Right renal pelvis (tissue), 4 donors: Measurements from ENCODE around the gene RPS6KC1. TPM values are rescaled to one million over a fixed set of nuclear protein-coding genes. Genes with fewer than 3 reads are reported as not detected.
"Not testable (repeated sequence)": the region's sequence is repeated elsewhere in the genome, so short reads cannot be mapped to it uniquely, and the experiment has no call there.

Source experiments
- DNase-seq, 4 donors: peaks; one replicate each; pipeline ENCODE4 v3.0.0-alpha.2; 2013; ENCODE audit warnings: low read depth in 4 of 4, low spot score in 3 of 4, missing footprints in 1 of 4
- polyA plus RNA-seq, 4 donors: library from polyadenylated mRNA; unstranded; fragments of 120-200 nt; gene quantifications; one replicate each; pipeline ENCODE4 v1.2.1, GENCODE V29; 2013; ENCODE audit not compliant: insufficient read length in 4 of 4

RPS6KC1 gene
- polyA plus RNA-seq, 4 donors: 22.2 to 26.4 (median 25.4) TPM

DNA sequence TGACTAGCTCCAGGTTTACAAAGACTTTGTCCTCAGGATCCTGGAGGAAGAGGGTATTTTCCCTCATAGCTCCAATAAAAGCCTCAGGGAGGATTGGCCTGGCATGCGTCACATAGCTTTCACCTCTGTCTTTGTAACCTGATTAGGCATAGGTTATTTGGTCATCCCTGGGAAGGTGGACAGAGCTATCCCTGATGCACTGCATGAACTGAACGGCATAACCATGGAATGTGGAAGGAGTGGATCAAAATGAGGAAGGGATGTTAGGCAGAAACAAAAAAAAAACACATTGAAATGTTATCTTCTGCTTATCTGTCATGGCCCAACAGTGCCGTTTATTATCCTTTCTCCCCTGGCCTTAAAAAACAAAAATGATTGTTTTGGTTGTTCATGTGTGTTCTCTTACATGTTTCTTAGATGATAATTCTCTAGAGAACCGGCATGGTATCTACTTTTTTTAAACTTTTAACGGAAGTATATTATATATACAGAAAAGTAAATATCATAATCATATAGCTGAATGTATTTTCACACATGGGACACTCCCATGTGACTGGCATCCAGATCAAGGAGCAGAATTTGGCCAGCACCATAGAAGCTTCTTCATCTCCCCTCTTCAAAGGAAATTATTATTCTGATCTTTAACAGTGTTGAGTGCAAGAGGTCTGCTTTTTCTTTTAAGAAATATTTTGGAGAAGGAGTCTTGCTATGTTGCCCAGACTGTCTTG is 85.3 kb downstream of the RPS6KC1 start:
- DNase-seq: no peak

DNA sequence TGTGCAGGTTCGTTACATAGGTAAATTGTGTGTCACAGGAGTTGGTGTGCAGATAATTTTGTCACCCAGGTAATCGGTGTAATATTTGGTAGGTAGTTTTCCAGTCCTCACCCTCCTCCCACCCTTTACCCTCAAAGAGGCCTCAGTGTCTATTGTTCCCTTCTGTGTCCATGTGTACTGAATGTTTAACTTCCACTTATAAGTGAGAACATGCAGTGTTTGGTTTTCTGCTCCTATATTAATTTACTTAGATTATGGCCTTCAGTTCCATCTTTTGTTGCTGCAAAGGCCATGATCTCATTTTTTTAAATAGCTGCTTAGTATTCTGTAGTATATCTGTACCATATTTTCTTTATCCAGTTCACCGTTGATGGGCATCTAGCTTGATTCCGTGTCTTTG is 87.3 kb downstream of the RPS6KC1 start:
- no peak for DNase-seq

DNA sequence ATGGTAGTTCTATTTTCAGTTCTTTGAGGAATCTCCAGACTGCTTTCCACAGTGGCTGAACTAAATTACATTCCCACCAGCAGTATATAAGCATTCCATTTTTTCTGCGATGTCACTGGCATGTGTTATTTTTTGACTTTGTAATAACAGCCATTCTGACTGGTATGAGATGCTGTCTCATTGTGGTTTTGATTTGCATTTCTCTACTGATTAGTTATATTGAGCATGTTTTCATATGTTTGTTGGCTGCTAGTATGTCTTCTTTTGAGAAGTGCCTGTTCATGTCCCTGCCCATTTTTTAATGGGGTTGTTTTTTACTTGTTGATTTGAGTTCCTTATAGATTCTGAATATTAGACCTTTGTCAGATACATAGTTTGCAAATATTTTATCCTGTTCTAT is 87.9 kb downstream of the RPS6KC1 start:
- DNase-seq: no peak

DNA sequence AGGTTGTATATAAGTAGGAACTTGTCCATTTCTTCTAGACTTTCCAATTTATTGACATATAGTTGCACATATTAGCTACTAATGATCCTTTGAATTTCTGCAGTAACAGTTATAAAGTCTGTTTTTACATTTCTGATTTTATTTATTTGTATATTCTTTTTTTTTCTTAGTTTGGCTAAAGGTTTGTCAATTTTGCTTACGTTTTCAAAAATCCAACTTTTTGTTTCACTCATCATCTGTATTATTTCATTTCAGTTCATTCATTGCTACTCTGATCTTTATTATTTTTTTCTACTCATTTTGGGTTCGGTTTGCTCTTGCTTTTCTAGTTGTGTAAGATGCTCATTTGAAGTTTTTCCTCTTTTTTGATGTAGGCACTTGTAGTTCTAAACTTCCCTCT is 97.9 kb downstream of the RPS6KC1 start:
- DNase-seq: no peak

DNA sequence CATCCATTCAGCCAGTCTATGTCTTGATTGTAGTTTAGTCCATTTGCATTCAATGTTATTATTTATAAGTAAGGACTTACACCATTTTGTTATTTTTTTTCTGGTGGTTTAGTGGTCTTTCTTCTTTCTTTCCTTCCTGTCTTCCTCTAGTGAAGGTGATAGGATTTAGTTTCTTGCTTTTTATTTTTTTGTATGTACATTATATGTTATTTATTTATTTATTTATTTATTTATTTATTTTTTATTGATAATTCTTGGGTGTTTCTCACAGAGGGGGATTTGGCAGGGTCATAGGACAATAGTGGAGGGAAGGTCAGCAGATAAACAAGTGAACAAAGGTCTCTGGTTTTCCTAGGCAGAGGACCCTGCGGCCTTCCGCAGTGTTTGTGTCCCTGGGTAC is 99.0 kb downstream of the RPS6KC1 start:
- DNase-seq: not testable (repeated sequence)

DNA sequence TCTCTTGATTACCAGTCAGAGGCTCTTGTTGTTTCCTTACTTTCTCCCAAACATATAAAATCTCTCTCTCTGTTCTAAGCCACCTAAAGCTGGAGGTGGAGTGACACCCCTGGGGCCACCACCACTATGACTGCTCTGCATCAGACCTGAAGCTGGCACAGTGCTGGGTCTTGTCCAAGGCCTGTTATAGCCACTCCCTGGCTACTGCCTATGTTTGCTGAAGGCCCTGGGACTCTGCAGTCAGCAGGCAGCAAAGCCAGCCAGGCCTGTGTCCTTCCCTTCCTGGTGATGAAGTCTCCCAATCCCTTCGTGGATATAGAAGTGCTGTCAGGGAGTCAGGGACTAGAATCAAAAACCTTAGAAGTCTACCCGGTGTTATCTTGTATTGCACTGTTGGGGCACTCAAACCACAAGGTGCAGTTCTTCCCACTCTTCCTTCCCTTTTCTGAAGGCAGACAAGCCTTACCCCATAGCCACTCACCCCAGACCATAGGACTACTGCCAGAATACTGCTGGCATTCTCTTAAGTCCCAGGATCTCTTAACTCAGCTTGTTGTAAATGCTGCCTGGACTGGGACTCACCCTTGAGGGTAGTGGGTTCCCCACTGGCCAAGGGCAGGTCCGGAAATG is 103.1 kb downstream of the RPS6KC1 start:
- DNase-seq: no peak

DNA sequence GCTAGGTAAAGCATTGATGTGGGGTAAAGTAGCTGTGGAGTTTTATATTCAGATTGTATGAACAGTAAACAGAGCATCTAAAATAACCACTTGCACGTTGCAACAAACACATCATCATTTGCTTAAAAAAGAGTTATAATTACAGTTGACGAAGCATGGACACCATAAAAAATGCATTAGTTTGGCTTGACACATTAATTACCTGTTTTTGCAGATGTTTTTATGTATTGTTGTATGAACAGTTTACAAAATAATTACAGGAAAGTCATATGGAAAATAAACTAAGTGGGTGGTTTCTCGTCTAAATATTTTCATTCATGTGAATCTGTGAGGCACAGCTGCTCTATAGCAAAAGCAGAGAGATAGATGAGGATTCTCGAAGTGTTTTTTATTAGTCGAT is 108.3 kb downstream of the RPS6KC1 start:
- DNase-seq: no peak

DNA sequence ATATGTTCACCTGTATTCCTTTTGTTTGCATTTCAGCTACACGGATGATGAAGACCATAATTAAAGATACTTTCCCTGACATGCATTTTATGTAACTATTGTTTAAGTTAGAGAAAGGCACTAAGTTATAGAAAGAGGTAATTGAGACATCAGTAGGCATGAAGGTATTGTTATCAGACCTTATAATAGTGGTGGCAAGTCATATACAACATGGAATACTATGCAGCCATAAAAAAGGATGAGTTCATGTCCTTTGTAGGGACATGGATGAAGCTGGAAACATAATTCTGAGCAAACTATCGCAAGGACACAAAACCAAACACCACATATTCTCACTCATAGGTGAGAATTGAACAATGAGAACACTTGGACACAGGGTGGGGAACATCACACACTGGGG is 109.4 kb downstream of the RPS6KC1 start:
- not testable (repeated sequence) for DNase-seq

DNA sequence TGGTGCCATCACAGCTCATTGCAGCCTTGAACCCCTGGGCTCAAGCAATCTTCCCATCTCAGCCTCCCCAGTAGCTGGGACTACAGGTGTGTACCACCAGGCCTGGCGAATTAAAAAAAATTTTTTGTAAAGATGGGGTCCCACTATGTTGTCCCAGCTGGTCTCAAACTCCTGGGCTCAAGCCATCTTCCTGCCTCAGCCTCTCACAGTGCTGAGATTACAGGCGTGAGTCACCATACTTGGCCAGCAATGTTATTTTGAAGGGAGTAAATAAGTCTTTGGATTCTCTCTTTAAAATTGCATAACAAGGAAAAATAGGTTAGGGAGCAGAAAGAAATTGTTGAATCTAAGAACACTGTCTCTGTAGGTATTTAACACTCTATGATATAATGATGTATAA is 111.3 kb downstream of the RPS6KC1 start:
- no peak for DNase-seq

DNA sequence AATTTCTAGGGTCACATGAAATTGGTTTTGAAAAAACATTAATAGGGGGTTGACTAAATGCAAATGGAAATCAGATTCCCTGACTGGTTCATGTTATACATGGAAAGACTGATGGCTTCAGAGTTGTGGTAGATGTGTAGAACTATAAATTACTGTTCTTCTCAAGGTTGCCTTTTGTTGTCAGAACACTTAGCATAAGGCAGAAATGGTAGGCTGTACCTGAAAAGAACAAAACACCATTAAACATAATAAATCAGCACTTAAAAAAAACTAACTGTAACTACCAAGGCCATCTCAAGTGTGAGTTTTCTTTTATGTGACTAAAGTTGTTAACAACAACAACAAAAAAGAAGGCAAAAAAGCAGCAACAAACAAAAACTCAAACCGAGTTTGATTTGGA is 111.8 kb downstream of the RPS6KC1 start:
- DNase-seq: no peak

DNA sequence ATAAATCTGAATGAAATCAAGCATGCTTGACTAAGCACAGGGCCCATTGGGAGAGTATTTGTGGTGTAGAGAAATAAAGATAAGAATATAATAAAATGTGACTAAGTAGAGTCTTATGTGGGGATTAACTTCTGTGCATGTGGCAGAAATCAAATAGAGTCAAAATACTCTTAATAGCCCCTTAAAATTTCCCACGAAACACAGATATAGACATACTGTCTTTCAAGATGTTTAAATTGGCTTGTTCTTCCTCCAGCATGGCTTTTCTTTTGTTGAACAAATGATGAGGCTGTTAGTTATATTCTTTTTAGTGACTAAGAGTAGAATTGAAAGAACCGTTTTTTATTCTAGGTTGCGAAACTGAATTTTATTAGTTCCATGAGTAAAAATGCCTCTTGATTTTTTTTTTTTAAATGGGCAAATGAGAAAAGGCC is 112.3 kb downstream of the RPS6KC1 start:
- no peak for DNase-seq

DNA sequence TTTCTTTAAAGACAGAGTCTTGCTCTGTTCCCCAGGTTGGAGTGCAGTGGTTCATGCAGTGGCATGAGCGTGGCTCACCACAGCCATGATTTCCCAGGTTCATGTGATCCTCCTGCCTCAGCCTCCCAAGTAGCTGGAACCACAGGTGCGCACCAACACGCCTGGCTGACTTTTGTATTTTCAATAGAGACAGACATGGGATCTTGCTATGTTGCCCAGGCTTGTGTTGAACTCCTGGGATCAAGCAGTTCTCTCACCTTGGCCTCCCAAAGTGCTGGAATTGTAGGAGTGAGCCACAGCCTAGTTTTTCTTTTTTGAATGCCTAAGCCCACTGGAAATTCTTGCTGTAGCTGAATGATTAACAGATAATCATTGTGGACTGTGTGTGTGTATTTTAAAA is 113.5 kb downstream of the RPS6KC1 start:
- DNase-seq: no peak

DNA sequence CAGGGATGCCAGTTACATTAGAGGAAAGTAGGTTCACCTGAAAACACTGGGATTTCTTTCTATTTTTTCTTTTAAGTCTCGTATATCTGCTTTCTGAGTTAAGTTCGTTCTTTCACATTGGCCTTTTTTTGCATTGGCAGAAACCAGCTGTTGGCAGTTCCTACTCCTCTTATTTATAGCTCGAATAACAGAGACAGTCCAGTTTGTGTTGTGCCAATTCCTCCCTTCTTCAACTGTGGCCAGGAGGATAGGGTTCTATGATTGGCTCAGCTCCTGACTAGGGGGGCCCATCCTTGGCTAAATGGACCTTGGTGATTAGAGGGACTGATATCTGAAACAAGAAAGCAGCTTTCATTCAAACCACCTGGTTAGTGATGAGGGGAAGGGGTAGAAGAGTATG is 115.8 kb downstream of the RPS6KC1 start:
- DNase-seq: no peak

DNA sequence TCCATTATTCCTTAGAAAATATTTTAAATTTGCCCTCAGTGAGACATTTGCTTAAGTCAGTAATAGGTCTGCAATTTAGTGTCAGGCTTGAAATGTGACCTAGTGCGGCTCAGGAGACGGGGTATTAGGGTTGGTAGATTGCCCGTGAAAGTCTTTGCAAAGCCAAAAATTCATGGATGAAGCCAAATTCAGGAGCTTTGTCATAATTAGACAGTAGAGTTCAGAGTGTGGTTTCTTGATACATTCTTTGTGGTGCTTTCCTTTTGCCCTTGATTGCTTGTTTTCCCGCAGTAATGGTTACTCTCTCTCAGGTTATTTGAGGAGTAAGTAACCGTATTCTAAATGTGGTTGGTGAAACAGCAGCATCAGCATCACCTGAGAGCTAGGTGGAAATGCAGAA is 120.7 kb downstream of the RPS6KC1 start:
- DNase-seq: no peak

DNA sequence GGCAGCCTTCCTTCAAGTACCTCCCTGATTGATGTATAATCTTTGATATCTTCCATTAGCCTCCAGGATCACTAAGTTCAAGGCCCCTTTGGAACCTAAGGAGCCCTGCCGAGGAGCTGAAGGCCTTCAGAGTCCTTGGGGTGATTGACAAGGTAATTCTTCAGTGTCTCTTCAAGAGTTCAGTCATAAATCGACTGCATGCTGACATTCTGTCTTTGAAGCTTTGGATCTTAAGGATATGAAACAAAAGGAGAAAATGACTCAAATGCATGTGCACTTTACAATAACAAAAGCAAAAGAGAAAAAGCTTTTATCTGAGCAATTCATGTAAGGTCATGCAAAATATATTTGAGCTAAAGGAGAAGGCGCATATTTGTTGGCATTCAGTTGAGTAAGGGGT is 125.3 kb downstream of the RPS6KC1 start:
- no peak for DNase-seq

DNA sequence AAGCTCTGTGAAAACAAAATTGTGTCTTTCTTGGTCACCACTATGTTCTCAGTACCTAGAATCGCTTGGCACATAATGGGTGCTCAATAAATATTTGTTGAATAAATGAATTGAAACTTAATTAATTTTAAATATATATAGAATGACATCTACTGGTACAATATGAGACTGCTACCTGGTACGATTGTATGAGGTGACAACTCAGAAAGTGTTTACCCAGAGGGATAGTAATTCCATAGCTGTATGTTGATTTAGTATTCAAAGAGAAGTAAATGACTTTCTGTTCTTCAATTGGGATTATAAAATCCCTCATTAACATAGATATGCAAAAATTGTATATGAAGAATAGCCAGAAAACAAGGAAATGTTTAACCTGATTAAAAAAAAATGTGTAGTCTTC is 128.7 kb downstream of the RPS6KC1 start:
- no peak for DNase-seq

DNA sequence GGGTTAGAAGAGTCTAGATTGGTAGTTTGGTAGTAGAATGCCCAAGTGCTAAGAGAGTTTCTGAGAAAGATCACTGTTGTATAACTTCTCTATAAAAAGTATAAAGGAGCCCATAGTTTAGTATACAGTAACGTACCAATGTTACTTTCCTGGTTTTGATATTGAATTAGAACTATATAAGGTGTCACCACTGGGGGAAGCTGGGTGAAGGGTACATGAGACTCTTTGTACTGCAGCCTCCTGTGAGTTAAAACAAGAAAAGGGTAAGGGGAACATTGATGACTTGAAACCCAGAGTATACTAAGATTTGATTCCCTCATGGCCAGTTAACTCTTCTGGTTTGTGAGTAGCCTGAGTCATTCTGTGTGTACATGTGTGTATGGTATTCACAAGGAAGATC is 129.8 kb downstream of the RPS6KC1 start:
- DNase-seq: no peak

DNA sequence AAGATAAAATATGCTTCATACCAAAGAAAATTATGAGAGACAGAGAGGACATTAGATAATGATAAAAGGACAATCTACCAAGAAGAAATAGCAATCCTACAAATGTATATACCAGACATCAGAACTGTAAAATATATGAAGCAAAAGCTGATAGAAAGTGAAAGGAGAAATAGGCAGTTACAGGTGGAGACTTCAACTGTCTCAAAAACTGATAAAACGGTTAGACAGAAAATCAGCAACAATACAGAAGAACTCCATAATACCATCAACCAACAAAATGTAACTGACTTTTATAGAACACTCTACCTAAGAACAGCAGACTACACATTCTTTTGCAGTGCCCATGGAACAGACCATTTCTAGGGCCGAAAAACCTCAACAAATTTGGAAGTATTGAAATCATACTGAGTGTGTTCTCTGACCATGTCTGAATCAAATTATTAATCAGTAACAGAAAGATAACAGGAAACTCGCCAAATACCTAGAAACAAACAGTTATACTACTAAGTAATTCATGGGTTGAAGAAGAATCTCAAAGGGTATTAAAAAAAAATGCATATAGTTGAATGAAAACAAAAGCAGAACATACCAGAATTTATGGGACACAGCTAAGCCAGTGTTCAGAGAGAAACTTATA is 132.1 kb downstream of the RPS6KC1 start:
- no peak for DNase-seq

DNA sequence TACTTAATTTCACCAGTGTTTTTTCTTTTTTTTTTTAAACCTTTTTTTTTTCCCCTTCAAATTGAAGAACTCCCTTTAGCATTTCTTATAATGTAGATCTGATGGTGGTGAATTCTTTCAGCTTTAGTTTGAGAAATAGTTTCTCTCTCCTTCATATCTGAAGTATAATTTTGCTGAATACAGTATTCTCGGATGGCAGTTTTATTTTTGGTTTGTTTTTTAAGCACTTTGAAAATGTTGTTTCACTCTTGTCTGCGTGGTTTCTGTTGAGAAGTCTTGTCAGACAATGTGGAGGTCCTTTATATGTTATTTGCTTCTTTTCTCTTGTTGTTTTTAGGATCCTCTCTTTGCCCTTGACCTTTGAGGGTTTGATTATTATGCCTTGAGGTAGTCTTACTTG is 135.1 kb downstream of the RPS6KC1 start:
- DNase-seq: no peak

DNA sequence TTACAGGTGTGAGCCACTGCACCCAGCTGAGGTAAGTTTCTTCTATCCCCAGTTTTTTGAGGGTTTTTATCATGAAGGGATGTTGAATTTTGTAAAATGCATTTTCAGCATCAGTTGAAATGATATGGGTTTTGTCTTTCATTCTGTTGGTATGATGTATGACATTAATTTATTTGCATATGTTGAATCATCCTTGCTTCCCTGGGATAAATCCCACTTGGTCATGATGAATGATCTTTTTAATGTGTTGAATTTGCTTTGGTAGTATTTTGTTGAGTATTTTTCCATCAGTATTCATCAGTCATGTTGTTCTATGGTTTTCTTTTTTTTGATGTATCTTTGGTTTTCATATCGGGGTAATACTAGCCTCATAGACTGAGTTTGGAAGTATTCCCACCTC is 141.0 kb downstream of the RPS6KC1 start:
- DNase-seq: no peak

DNA sequence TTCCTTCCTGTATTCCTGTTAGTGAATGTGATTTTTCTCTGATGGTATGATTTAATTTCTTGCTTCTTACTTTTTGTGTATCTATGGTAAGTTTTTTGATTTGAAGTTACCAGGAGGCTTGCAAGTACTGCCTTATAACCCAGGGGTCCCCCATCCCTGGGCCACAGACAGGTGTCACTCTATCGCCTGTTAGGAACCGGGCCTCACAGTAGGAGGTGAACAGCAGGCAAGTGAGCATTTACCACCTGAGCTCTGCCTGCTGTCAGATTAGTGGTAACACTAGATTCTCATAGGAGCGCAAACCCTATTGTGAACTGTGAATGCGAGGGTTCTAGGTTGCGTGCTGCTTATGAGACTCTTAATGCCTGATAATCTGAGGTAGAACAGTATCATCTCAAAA is 143.3 kb downstream of the RPS6KC1 start:
- DNase-seq: no peak

DNA sequence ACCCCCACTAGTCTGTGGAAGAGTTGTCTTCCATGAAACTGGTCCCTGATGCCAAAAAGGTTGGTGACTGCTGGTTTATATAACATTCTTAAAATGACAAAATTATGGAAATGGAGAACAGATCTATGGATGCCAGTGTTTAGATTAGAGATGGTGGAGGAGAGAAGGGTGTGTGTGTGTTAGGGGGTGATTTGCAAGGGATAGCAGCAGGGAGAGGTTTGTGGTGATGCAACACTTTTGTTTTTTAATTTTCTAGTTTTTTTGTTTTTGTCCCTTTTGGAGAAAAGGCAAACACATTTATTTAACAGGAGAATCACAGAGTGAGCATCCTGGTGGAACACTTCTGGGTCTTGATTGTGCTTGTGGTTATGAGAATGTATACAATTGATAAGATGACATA is 143.8 kb downstream of the RPS6KC1 start:
- DNase-seq: no peak
